DMS 273 (cell line): ENCODE data around the gene TDRD12.

Experiments
- DNase-seq: peaks from one replicate; lab custom pipeline; 2025; ENCODE audit not compliant: unreplicated experiment; lab: John Stamatoyannopoulos, UW

Gene TDRD12

GRCh38 chr19:32719611-32720059 is at the start of gene TDRD12:
Gene TDRD12 (plus strand): TSS chr19:32719767. CDS start chr19:32720073, 306 bp downstream.
- DNase-seq: peak; percentile 9

- DNase-seq: no peak
These were observed 47.5 kb upstream of the TDRD12 start for GRCh38 chr19:32671883-32672593.

GRCh38 chr19:32672841-32673240 is 46.7 kb upstream of the TDRD12 start:
- DNase-seq: no peak

- no peak for DNase-seq
These were observed 46.0 kb upstream of the TDRD12 start for GRCh38 chr19:32673573-32673972.

- DNase-seq: peak; percentile 42
These were observed 45.2 kb upstream of the TDRD12 start for GRCh38 chr19:32674153-32674930.

- peak; percentile 100 for DNase-seq
These were observed 44.4 kb upstream of the TDRD12 start, which contains the start of gene ANKRD27 for GRCh38 chr19:32674931-32675719. Gene ANKRD27 (minus strand): TSS chr19:32675180. CDS start chr19:32659015, 16,165 bp downstream.

GRCh38 chr19:32675720-32676185 is 43.8 kb upstream of the TDRD12 start, which contains the start of gene RGS9BP:
Gene RGS9BP (plus strand): TSS chr19:32675848. CDS start chr19:32676264, 416 bp downstream.
- DNase-seq: peak; percentile 88

GRCh38 chr19:32676186-32676894 is 43.2 kb upstream of the TDRD12 start:
- peak; percentile 63 for DNase-seq

- DNase-seq: no peak
These were observed 42.6 kb upstream of the TDRD12 start for GRCh38 chr19:32676895-32677359.

- DNase-seq: peak; percentile 32
These were observed 41.9 kb upstream of the TDRD12 start for GRCh38 chr19:32677657-32678056.

GRCh38 chr19:32680986-32681385 is 38.6 kb upstream of the TDRD12 start:
- DNase-seq: no peak

- no peak for DNase-seq
These were observed 37.2 kb upstream of the TDRD12 start for GRCh38 chr19:32682317-32682716.

- DNase-seq: no peak
These were observed 32.6 kb upstream of the TDRD12 start for GRCh38 chr19:32686847-32687475.

GRCh38 chr19:32687681-32688080 is 31.9 kb upstream of the TDRD12 start:
- no peak for DNase-seq

- peak; percentile 11 for DNase-seq
These were observed 31.3 kb upstream of the TDRD12 start for GRCh38 chr19:32688311-32688710.

- peak; percentile 89 for DNase-seq
These were observed 28.1 kb upstream of the TDRD12 start, which contains the start of gene NUDT19 for GRCh38 chr19:32691291-32691951. Gene NUDT19 (plus strand): TSS chr19:32691821. CDS start chr19:32691961, 140 bp downstream.

- DNase-seq: peak; percentile 73
These were observed 27.4 kb upstream of the TDRD12 start for GRCh38 chr19:32691952-32692726.

- peak; percentile 60 for DNase-seq
These were observed 26.9 kb upstream of the TDRD12 start for GRCh38 chr19:32692727-32693061.
